ENCODE results near the gene SLC43A3.

Gene SLC43A3

GRCh38 chr11:57427727-57428082, 784 bp upstream of the SLC43A3 start:
- peak; percentile 92 for DNase-seq (ENCODE audit: low read depth)

DNA sequence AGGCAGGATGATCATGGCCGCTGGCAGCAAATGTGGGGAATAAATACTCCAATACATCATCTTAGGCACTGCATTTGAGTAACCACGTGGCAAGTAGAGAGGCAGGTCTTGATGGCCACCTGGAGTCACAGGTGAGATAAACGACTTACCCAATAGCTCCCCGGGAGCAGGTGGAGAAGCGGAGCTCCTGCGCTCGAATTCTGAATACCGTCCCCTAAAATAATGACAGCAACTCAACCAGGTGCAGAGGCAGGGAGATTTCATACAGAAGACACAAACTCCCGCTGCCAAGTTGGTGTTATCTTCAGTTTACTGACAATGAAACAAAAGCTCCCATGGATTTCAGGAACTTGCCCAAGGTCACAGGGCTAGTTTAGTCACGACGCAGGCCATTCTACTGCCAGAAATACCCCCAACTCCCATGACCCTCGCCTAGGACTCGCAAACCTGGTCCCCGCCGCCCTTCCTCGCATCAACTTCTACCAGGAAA, 437 bp downstream of the SLC43A3 start:
- no peak for DNase-seq (ENCODE audit: low read depth)

- DNase-seq (ENCODE audit: low read depth): peak; percentile 76
These were observed 1.1 kb downstream of the SLC43A3 start for GRCh38 chr11:57425565-57426438.

DNA sequence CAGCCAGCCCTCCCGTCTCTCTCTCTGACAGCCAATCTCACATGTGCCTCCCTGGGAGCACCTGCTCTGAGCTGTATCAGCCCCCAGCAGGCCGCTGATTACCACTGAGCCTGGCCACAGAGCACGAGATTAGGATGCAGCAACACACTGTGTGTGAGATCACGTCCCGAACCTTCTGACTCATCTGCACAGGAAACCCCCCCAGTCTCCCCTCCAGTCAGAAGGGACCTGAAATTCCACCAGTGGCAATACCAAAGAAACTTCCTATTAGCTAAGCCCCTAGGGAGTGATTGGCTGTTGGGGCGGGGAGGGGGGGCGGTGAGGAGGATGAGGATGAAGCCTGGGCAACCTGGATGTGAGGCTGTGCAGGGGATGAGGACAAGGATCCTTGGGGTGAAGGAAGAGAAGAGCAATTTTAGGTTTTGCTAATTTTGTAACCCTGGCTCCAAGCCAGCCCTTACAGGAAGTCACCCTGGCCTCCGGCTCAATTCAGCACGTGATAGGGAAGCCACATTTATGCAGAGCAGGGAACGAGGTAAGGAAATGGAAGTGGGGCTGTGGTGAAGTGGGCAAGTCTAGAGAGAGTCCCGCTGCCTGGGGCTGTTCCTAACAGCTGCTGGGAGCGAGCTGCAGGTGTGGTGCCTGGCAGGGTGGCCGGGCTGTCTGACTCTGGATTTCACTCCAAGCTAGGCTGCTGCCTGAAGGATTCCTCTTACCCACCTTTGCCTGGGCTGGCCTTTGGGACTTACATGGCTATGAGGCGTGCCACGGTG, 1.9 kb downstream of the SLC43A3 start:
- peak; percentile 76 for DNase-seq (ENCODE audit: low read depth)

- DNase-seq (ENCODE audit: low read depth): no peak
These were observed 2.7 kb downstream of the SLC43A3 start for GRCh38 chr11:57424137-57424791.

- no peak for DNase-seq (ENCODE audit: low read depth)
These were observed 4.3 kb downstream of the SLC43A3 start for GRCh38 chr11:57422669-57423068.

DNA sequence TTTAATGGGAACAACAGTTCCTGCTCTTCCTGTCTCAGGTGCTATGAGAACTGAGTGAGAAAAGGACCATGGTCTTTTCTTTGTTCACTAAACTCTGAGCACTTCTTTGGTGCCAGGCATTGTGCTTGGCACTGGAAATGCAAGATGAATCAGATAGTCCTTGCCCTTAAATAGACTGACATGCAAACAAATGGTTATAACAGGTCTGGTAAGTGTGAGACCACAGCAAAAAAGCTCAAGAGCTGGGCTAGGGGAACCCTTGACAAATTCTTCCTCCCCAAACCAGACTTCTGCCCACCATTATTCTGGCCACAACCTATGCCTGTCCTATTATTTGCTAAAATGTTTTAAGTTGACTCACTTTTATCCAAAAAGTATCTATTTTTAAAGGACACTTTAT, 5.1 kb downstream of the SLC43A3 start:
- no peak for DNase-seq (ENCODE audit: low read depth)

DNA sequence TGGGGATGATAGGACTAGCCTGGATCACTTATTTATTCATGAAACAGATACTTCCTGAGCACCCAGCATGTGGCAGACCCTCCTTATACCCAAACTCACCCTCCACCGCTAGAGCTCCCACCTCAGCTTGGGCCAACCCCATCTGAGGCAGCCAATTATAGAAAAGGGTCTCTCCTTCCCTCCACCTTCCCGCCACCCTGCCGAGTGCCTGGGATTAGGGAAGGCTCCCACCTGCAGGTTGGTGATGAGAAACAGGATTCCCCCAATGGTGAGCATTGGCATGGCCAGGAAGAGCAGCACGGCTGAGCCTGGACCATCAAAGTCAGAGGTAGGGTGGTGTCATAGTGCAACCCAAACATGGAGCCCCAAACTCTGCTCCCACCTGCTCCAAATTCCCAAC, 5.9 kb downstream of the SLC43A3 start:
- DNase-seq (ENCODE audit: low read depth): no peak

DNA sequence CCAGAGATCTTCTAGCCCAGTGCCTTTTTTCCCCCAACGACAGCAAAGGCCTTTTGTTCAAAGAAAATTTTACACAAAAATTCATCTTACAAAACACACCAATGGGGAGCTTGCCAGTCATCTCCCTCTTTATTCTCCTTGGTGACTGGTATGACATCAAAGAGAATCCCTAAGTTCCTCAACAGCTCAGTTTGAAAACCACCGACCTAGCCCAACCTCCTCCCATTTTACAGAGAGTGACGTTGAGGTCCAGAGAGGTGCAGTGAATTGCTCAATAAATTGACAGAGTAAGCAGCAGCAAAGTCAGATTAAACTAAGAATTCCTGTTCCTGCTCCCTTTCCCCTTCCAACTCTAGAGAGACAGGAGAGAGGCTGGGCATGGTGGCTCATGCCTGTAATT, 7.8 kb downstream of the SLC43A3 start:
- DNase-seq (ENCODE audit: low read depth): no peak

GRCh38 chr11:57418131-57418530, 8.8 kb downstream of the SLC43A3 start:
- DNase-seq (ENCODE audit: low read depth): no peak

- peak; percentile 90 for DNase-seq (ENCODE audit: low read depth)
These were observed 9.9 kb downstream of the SLC43A3 start for GRCh38 chr11:57417056-57417455.

DNA sequence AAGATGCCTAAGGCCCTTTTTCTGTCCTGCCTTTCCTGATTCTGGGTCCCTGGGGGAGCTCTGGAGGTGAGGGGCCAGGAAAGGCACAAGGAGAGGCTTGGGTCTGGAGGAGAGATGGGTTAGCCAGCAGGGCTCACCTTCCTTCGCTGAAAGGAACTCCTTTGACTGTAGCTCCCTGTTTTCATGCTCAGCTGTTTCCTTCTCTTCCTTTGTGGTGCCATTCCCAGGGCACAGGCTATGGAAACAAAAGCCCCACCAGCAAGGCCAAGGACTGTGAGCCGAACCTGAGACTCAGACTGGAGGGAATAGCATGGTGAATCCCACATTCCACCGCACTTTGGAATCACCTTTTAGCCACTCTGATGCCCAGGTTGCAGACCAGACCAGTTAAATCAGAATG, 10.5 kb downstream of the SLC43A3 start:
- DNase-seq (ENCODE audit: low read depth): no peak

GRCh38 chr11:57414612-57415212, 12.2 kb downstream of the SLC43A3 start:
- DNase-seq (ENCODE audit: low read depth): no peak

DNA sequence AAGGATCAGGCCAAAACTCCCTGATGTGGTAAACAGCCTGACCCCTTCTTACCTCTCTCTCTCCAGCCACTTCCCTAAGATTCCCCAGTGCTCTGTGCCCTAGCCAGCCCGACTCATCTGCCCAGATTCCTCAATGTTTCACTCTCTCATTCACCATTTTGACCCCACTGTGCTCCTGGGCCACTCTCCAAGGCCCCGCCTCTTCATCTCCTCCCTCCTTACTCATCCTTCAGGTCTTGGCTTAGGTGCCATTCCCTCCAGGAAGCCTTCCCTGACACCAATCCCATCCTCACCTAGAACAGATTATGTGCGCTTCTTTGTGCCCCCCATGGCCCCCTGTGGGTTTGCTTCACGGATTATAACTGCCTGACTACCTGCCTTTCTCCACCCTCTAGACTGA, 13.2 kb downstream of the SLC43A3 start:
- DNase-seq (ENCODE audit: low read depth): no peak

- DNase-seq (ENCODE audit: low read depth): peak; percentile 95
These were observed 16.6 kb downstream of the SLC43A3 start for GRCh38 chr11:57410287-57410686.

DNA sequence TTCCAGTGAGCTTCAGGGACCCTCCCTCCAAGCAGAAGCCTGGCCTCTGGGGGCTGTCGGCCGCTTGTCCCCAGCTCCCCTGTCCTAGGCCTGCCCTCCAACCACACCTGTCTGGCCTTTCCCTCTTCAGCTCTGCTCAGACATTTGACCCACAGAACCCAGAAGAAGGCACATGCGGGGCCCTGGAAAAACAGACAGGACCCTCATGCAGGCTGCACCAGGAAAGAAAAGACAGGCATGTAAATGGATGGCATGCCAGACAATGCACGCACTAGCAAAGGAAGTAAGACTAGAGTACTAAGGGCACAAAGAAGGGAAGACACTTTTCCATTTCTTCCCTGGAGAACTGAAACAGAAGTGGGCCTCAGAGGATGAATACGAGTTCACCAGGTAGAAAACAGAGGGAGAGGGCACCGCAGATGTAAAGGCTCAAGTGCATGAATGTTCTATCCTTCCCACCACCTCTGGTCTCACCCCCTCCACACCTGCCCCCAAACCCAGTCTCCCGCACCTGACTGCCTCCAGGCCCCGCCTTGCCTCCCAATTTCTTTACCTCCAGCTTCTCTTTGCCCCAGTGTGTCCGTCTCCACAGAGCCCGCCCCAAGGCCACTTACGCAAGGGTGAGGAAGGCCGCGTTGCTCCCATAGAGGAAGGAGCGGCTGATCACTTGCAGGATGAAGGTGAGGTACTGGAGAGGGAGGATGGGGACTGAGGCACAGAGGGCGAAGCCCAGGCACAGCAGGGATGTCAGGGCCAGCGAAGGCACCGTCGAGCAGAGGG, 17.4 kb downstream of the SLC43A3 start:
- no peak for DNase-seq (ENCODE audit: low read depth)

DNA sequence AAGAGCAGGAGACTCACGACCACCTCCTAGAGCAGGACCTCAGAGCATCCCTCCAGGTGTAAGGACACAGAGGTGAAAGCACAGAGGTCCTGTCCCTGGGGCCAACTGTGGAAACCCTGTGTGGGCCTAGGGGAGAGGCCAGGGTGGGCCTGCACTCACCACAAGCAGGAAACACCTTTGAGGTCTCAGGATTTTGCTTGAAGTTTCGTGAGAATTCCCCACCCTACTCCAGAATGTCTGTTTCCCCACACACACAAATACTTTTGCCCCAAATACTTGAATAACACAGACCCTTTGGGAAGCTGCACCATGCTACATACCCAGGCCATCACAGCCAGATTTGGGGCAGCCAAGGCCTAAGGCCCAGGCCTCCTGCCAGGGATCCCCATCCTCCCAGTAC, 18.1 kb downstream of the SLC43A3 start:
- no peak for DNase-seq (ENCODE audit: low read depth)

DNA sequence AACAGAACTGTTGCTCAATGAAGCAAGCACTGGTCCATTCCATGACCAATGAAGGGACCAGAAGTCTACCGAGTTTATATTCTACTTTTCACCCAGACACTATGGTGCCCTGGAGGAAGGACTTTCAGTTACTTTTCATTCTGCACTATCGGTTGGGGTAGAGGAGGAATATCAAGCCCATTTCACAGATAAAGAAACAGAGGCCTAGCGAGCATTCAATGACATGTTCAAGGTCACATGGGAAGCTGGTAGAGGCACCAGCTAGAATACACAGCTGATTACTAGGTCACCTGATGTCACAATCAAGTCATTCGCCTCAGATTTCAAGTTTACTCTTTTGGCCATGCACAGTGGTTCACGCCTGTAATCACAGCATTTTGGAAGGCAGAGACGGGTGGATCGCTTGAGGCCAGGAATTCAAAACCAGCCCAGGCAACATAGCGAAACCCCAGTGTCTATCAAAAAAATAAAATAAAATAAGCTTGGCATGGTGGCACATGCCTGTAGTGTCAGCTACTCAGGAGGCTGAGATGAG, 18.9 kb downstream of the SLC43A3 start:
- DNase-seq (ENCODE audit: low read depth): no peak

- DNase-seq (ENCODE audit: low read depth): no peak
These were observed 19.7 kb downstream of the SLC43A3 start for GRCh38 chr11:57407010-57407920.

- no peak for DNase-seq (ENCODE audit: low read depth)
These were observed 20.5 kb downstream of the SLC43A3 start for GRCh38 chr11:57406337-57406904.
